Mesendoderm (in vitro differentiated cells): ENCODE measurements around the gene CCDC13.

Source experiments
- DNase-seq: peaks from one replicate; pipeline ENCODE4 v3.0.0; 2013
- H2AK5ac ChIP-seq: 2 replicates; pipeline ENCODE4 v1.6.1; 2013; ENCODE audit warnings: low read length, inconsistent platforms
- H2BK120ac ChIP-seq: 2 replicates; pipeline ENCODE4 v1.6.1; 2013; ENCODE audit warnings: low read depth, mild to moderate bottlenecking, low read length, moderate library complexity, mixed read lengths
- H2BK15ac ChIP-seq: replicated peaks from 2 replicates; pipeline ENCODE4 v1.6.1; 2013; ENCODE audit warnings: low read depth, mild to moderate bottlenecking, moderate library complexity
- H2BK5ac ChIP-seq: 2 replicates; pipeline ENCODE4 v1.6.1; 2013; ENCODE audit warnings: low read length, inconsistent platforms
- H3K18ac ChIP-seq: 2 replicates; pipeline ENCODE4 v1.6.1; 2013; ENCODE audit warnings: mild to moderate bottlenecking, low read length, mixed read lengths
- H3K23ac ChIP-seq: one replicate; pipeline ENCODE4 v1.6.1; 2013; ENCODE audit warnings: low read length
- H3K27ac ChIP-seq: 2 replicates; pipeline ENCODE4 v1.5.1; 2013; ENCODE audit warnings: low read depth, mild to moderate bottlenecking, inconsistent platforms, low read length, moderate library complexity
- H3K27me3 ChIP-seq: 2 replicates; pipeline ENCODE4 v1.6.1; 2013; ENCODE audit warnings: low read length, control low read depth, mild to moderate bottlenecking, inconsistent platforms; ENCODE audit not compliant: insufficient read depth, poor library complexity
- H3K36me3 ChIP-seq: 2 replicates; pipeline ENCODE4 v1.6.1; 2013; ENCODE audit warnings: low read length, inconsistent platforms; ENCODE audit not compliant: control insufficient read depth, insufficient read depth
- H3K4ac ChIP-seq: one replicate; pipeline ENCODE4 v1.6.1; 2013; ENCODE audit warnings: low read depth, mild to moderate bottlenecking, low read length, moderate library complexity
- H3K4me1 ChIP-seq: 2 replicates; pipeline ENCODE4 v1.6.1; 2013; ENCODE audit warnings: low read depth, low read length, inconsistent platforms; ENCODE audit not compliant: control insufficient read depth
- H3K4me2 ChIP-seq: 2 replicates; pipeline ENCODE4 v1.6.1; 2013; ENCODE audit warnings: low read length
- H3K4me3 ChIP-seq: 2 replicates; pipeline ENCODE4 v1.5.1; 2013; ENCODE audit warnings: mild to moderate bottlenecking, low read length
- H3K56ac ChIP-seq: one replicate; pipeline ENCODE4 v1.6.1; 2013; ENCODE audit warnings: low read length
- H3K79me1 ChIP-seq: 2 replicates; pipeline ENCODE4 v1.6.1; 2013; ENCODE audit warnings: low read length, inconsistent platforms
- H3K79me2 ChIP-seq: 2 replicates; pipeline ENCODE4 v1.6.1; 2013; ENCODE audit warnings: mild to moderate bottlenecking, low read length; ENCODE audit not compliant: control insufficient read depth, insufficient read depth
- H3K9ac ChIP-seq: 2 replicates; pipeline ENCODE4 v1.6.1; 2013; ENCODE audit warnings: low read length, inconsistent platforms
- H4K5ac ChIP-seq: one replicate; pipeline ENCODE4 v1.6.1; 2013; ENCODE audit warnings: low read length
- H4K8ac ChIP-seq: one replicate; pipeline ENCODE4 v1.6.1; 2013; ENCODE audit warnings: low read depth, mild to moderate bottlenecking, control low read depth, low read length, moderate library complexity
- WGBS: extraction: QIAGEN DNeasy Blood & Tissue Kit; methylation state at CpG from one replicate; pipeline ENCODE4 v1.1.7; 2013; ENCODE audit warnings: low lambda C conversion rate, missing lambda C conversion rate; ENCODE audit not compliant: insufficient coverage; ENCODE audit errors: extremely low coverage; 5-methylcytosine and 5-hydroxymethylcytosine counted together

Gene CCDC13

GRCh38 chr3:42731476-42732195 is 41.4 kb downstream of the CCDC13 start:
- H3K27me3 ChIP-seq = no peaks in the 10 kb centered on the region
- no peak overlapping the region for H3K4me3 ChIP-seq
- no peaks in the 10 kb centered on the region for H3K79me2 ChIP-seq
- H2AK5ac ChIP-seq = no peak overlapping the region
- no peak overlapping the region for H3K9ac ChIP-seq
- H2BK5ac ChIP-seq = no peak overlapping the region
- H3K23ac ChIP-seq = no peak overlapping the region
- H3K56ac ChIP-seq = no peak overlapping the region
- H3K4me2 ChIP-seq = no peak overlapping the region
- DNase-seq = no peak
- no peak overlapping the region for H3K27ac ChIP-seq
- no peak overlapping the region for H3K4ac ChIP-seq
- H3K79me1 ChIP-seq = no peaks in the 10 kb centered on the region
- H3K4me1 ChIP-seq = peaks cover 6% of the 10 kb centered on the region
- no peak overlapping the region for H4K8ac ChIP-seq
- no peaks in the 10 kb centered on the region for H3K36me3 ChIP-seq
- no CpG with 5 or more reads among the region's 6 CpGs for WGBS
- no peak overlapping the region for H3K18ac ChIP-seq
- no peak overlapping the region for H2BK120ac ChIP-seq
- H2BK15ac ChIP-seq = no peak overlapping the region
- H4K5ac ChIP-seq = no peak overlapping the region

GRCh38 chr3:42730706-42731420 is 42.2 kb downstream of the CCDC13 start:
- WGBS = no CpG with 5 or more reads among the region's 3 CpGs
- DNase-seq = no peak

GRCh38 chr3:42730294-42730693 is 42.8 kb downstream of the CCDC13 start:
- DNase-seq = no peak
- no peaks in the 10 kb centered on the region for H3K79me1 ChIP-seq
- no peak overlapping the region for H3K9ac ChIP-seq
- no peaks in the 10 kb centered on the region for H3K27me3 ChIP-seq
- no peak overlapping the region for H2AK5ac ChIP-seq
- no peak overlapping the region for H2BK15ac ChIP-seq
- no peak overlapping the region for H4K5ac ChIP-seq
- no peak overlapping the region for H3K56ac ChIP-seq
- no CpG with 5 or more reads among the region's 11 CpGs for WGBS
- peaks cover 3% of the 10 kb centered on the region for H3K4me1 ChIP-seq
- no peak overlapping the region for H3K18ac ChIP-seq
- no peak overlapping the region for H2BK120ac ChIP-seq
- no peak overlapping the region for H4K8ac ChIP-seq
- no peak overlapping the region for H2BK5ac ChIP-seq
- no peaks in the 10 kb centered on the region for H3K36me3 ChIP-seq
- H3K4me3 ChIP-seq = no peak overlapping the region
- no peak overlapping the region for H3K4ac ChIP-seq
- no peak overlapping the region for H3K27ac ChIP-seq
- no peak overlapping the region for H3K4me2 ChIP-seq
- no peak overlapping the region for H3K23ac ChIP-seq
- H3K79me2 ChIP-seq = no peaks in the 10 kb centered on the region

More at GRCh38 chr3:42730706-42731420, 42.2 kb downstream of the CCDC13 start:
- Histone ChIP-seq H2BK5ac (no peak overlapping the region), H3K23ac (no peak overlapping the region), H3K18ac (no peak overlapping the region), H2BK15ac (no peak overlapping the region), H3K4me2 (no peak overlapping the region), H3K4me3 (no peak overlapping the region), H4K5ac (no peak overlapping the region), H2AK5ac (no peak overlapping the region), H3K4me1 (peaks cover 6% of the 10 kb centered on the region), H3K79me2 (no peaks in the 10 kb centered on the region), H3K27ac (no peak overlapping the region), H3K9ac (no peak overlapping the region), H3K56ac (no peak overlapping the region), H3K36me3 (no peaks in the 10 kb centered on the region), H2BK120ac (no peak overlapping the region), H3K4ac (no peak overlapping the region), H3K79me1 (no peaks in the 10 kb centered on the region), H4K8ac (no peak overlapping the region), H3K27me3 (no peaks in the 10 kb centered on the region)

- Histone ChIP-seq H3K79me2 (no peaks in the 10 kb centered on the region), H3K4me3 (no peak overlapping the region), H3K4ac (no peak overlapping the region), H2BK5ac (no peak overlapping the region), H3K27ac (no peak overlapping the region), H3K9ac (no peak overlapping the region), H2AK5ac (no peak overlapping the region), H4K5ac (no peak overlapping the region), H3K36me3 (no peaks in the 10 kb centered on the region), H3K4me1 (peaks cover 3% of the 10 kb centered on the region), H3K56ac (no peak overlapping the region), H3K79me1 (no peaks in the 10 kb centered on the region), H3K4me2 (no peak overlapping the region), H3K18ac (no peak overlapping the region), H3K27me3 (no peaks in the 10 kb centered on the region), H2BK15ac (no peak overlapping the region), H4K8ac (no peak overlapping the region), H3K23ac (no peak overlapping the region), H2BK120ac (no peak overlapping the region)
- WGBS = no CpG with 5 or more reads among the region's 6 CpGs
- no peak for DNase-seq
Observed at GRCh38 chr3:42729404-42730145, 43.5 kb downstream of the CCDC13 start.

GRCh38 chr3:42728668-42729364 is 44.2 kb downstream of the CCDC13 start:
- H3K23ac ChIP-seq = no peak overlapping the region
- H2AK5ac ChIP-seq = no peak overlapping the region
- H3K27me3 ChIP-seq = no peaks in the 10 kb centered on the region
- no peak overlapping the region for H3K4me2 ChIP-seq
- H3K79me1 ChIP-seq = no peaks in the 10 kb centered on the region
- no peak overlapping the region for H4K5ac ChIP-seq
- no peak overlapping the region for H3K4ac ChIP-seq
- no peak overlapping the region for H3K9ac ChIP-seq
- H3K18ac ChIP-seq = no peak overlapping the region
- no CpG with 5 or more reads among the region's 3 CpGs for WGBS
- H4K8ac ChIP-seq = no peak overlapping the region
- H2BK120ac ChIP-seq = no peak overlapping the region
- no peak overlapping the region for H2BK15ac ChIP-seq
- H3K36me3 ChIP-seq = no peaks in the 10 kb centered on the region
- H3K27ac ChIP-seq = no peak overlapping the region
- peaks cover 3% of the 10 kb centered on the region for H3K4me1 ChIP-seq
- H3K79me2 ChIP-seq = no peaks in the 10 kb centered on the region
- H3K4me3 ChIP-seq = no peak overlapping the region
- no peak overlapping the region for H2BK5ac ChIP-seq
- H3K56ac ChIP-seq = no peak overlapping the region
- no peak for DNase-seq
